ENCODE data around the gene RPL29. TPM values are rescaled to one million over a fixed set of nuclear protein-coding genes. Genes with fewer than 3 reads are reported as not detected.

RPL29 gene
- total RNA-seq, 1 donor from 2014 or later = 872 TPM

GRCh38 chr3:52007291-52007690, 11.6 kb upstream of the RPL29 start:
- no peak overlapping the region for H3K4me3 Mint-ChIP-seq (ENCODE audit: unreplicated experiment)
- H3K4me1 ChIP-seq (ENCODE audit: insufficient read depth, low read length) = peaks cover 16% of the 10 kb centered on the region
- no peak for FAIRE-seq

GRCh38 chr3:52006820-52007133, 11.1 kb upstream of the RPL29 start:
- no peak for FAIRE-seq

More at GRCh38 chr3:52007291-52007690, 11.6 kb upstream of the RPL29 start:
- no peaks in the 10 kb centered on the region for H3K27me3 ChIP-seq (ENCODE audit: insufficient read depth, low read length)
- H3K9ac ChIP-seq (ENCODE audit: low read length) = no peak overlapping the region
- no peak overlapping the region for H3K4me3 ChIP-seq (ENCODE audit: insufficient read depth, low read depth, low read length)
- H3K27me3 Mint-ChIP-seq (ENCODE audit: low read depth, unreplicated experiment) = peaks cover 12% of the 10 kb centered on the region
- peaks cover 14% of the 10 kb centered on the region for H3K4me1 Mint-ChIP-seq (ENCODE audit: low read depth, unreplicated experiment)
- no peaks in the 10 kb centered on the region for H3K36me3 ChIP-seq (ENCODE audit: insufficient read depth, low read length)
- H3K36me3 Mint-ChIP-seq (ENCODE audit: low read depth, unreplicated experiment) = no peaks in the 10 kb centered on the region
- H3K27ac ChIP-seq (ENCODE audit: low read depth, low read length) = no peak overlapping the region
- H3K9me3 Mint-ChIP-seq (ENCODE audit: unreplicated experiment) = no peaks in the 10 kb centered on the region
- no peaks in the 10 kb centered on the region for H4K20me1 ChIP-seq (ENCODE audit: insufficient read depth, low read length)
- DNase-seq (ENCODE audit: low read depth) = no peak
- no peak overlapping the region for H3K27ac Mint-ChIP-seq (ENCODE audit: unreplicated experiment)
- no peaks in the 10 kb centered on the region for H3K79me2 ChIP-seq (ENCODE audit: insufficient read depth, low read length)
- no peak for TF ChIP-seq CTCF (IDR thresholded peaks at IDR 0.05; ENCODE audit: insufficient read depth, low read depth, low read length)
- no peak for TF ChIP-seq EZH2 (IDR thresholded peaks at IDR 0.05; ENCODE audit: insufficient read depth, low read length)
- H3K9me3 ChIP-seq (ENCODE audit: insufficient read depth, low read depth, low read length) = no peaks in the 10 kb centered on the region
- H3K4me2 ChIP-seq (ENCODE audit: low read length) = no peak overlapping the region
- no peak overlapping the region for H2AFZ ChIP-seq (ENCODE audit: low read depth, low read length)

More at GRCh38 chr3:52006820-52007133, 11.1 kb upstream of the RPL29 start:
- Mint-ChIP-seq H3K9me3 (ENCODE audit: unreplicated experiment) (no peaks in the 10 kb centered on the region), H3K27ac (ENCODE audit: unreplicated experiment) (no peak overlapping the region), H3K4me1 (ENCODE audit: low read depth, unreplicated experiment) (peaks cover 14% of the 10 kb centered on the region), H3K4me3 (ENCODE audit: unreplicated experiment) (no peak overlapping the region), H3K27me3 (ENCODE audit: low read depth, unreplicated experiment) (peaks cover 12% of the 10 kb centered on the region), H3K36me3 (ENCODE audit: low read depth, unreplicated experiment) (no peaks in the 10 kb centered on the region)
- DNase-seq (ENCODE audit: low read depth) = no peak
- H2AFZ ChIP-seq (ENCODE audit: low read depth, low read length) = no peak overlapping the region
- no peaks in the 10 kb centered on the region for H3K36me3 ChIP-seq (ENCODE audit: insufficient read depth, low read length)
- no peaks in the 10 kb centered on the region for H4K20me1 ChIP-seq (ENCODE audit: insufficient read depth, low read length)
- no peaks in the 10 kb centered on the region for H3K27me3 ChIP-seq (ENCODE audit: insufficient read depth, low read length)
- H3K9ac ChIP-seq (ENCODE audit: low read length) = no peak overlapping the region
- no peaks in the 10 kb centered on the region for H3K79me2 ChIP-seq (ENCODE audit: insufficient read depth, low read length)
- no peak overlapping the region for H3K27ac ChIP-seq (ENCODE audit: low read depth, low read length)
- no peaks in the 10 kb centered on the region for H3K9me3 ChIP-seq (ENCODE audit: insufficient read depth, low read depth, low read length)
- H3K4me1 ChIP-seq (ENCODE audit: insufficient read depth, low read length) = peaks cover 16% of the 10 kb centered on the region
- H3K4me3 ChIP-seq (ENCODE audit: insufficient read depth, low read depth, low read length) = no peak overlapping the region
- TF ChIP-seq EZH2 (IDR thresholded peaks at IDR 0.05; ENCODE audit: insufficient read depth, low read length) (no peak), CTCF (IDR thresholded peaks at IDR 0.05; ENCODE audit: insufficient read depth, low read depth, low read length) (no peak)
- no peak overlapping the region for H3K4me2 ChIP-seq (ENCODE audit: low read length)
